Stimulated activated CD8-positive, alpha-beta memory T cell treated with anti-CD3 and anti-CD28 coated beads, Interleukin-15, amount 100 ng/mL, for 24 hours (primary cell): ENCODE results near the gene JAK3.
"Not testable (repeated sequence)": the region's sequence is repeated elsewhere in the genome, so short reads cannot be mapped to it uniquely, and the experiment has no call there.

Experiments used
- DNase-seq: peaks from one replicate; pipeline ENCODE4 v3.0.0-alpha.2; 2020; ENCODE audit warnings: low read depth

The JAK3 gene

GRCh38 chr19:17803264-17803896 lies 44.4 kb downstream of the JAK3 start:
- DNase-seq = no peak

GRCh38 chr19:17802137-17802858 lies 45.5 kb downstream of the JAK3 start:
- no peak for DNase-seq

GRCh38 chr19:17798599-17798998 lies 49.2 kb downstream of the JAK3 start:
- DNase-seq = not testable (repeated sequence)

- no peak for DNase-seq
These were observed 50.2 kb downstream of the JAK3 start for GRCh38 chr19:17797424-17798201.

GRCh38 chr19:17796838-17797423 lies 50.9 kb downstream of the JAK3 start:
- DNase-seq = no peak

GRCh38 chr19:17796013-17796837 lies 51.6 kb downstream of the JAK3 start:
- no peak for DNase-seq

GRCh38 chr19:17795495-17795856 lies 52.3 kb downstream of the JAK3 start:
- no peak for DNase-seq

- no peak for DNase-seq
These were observed 52.9 kb downstream of the JAK3 start, which contains the start of gene B3GNT3 for GRCh38 chr19:17794731-17795494. B3GNT3 (plus strand) TSS chr19:17795138; CDS start chr19:17807808, 12,670 bp downstream.

GRCh38 chr19:17794412-17794730 lies 53.4 kb downstream of the JAK3 start:
- DNase-seq = no peak

GRCh38 chr19:17790059-17790780 lies 57.6 kb downstream of the JAK3 start:
- DNase-seq = no peak

- no peak for DNase-seq
These were observed 59.1 kb downstream of the JAK3 start for GRCh38 chr19:17788632-17789031.

GRCh38 chr19:17787274-17787913 lies 60.4 kb downstream of the JAK3 start:
- no peak for DNase-seq

- peak; percentile 55 for DNase-seq
These were observed 63.4 kb downstream of the JAK3 start for GRCh38 chr19:17784201-17785008.

GRCh38 chr19:17783721-17784120 lies 64.1 kb downstream of the JAK3 start:
- not testable (repeated sequence) for DNase-seq

- no peak for DNase-seq
These were observed 67.0 kb downstream of the JAK3 start for GRCh38 chr19:17780781-17781180.

GRCh38 chr19:17778968-17779929 lies 68.5 kb downstream of the JAK3 start:
- DNase-seq = no peak

- peak; percentile 27 for DNase-seq
These were observed 69.4 kb downstream of the JAK3 start for GRCh38 chr19:17778251-17778967.
